KMS-11 (cell line): ENCODE data around the gene ADAMTS8.

ENCODE experiments used
- H2AFZ ChIP-seq: fragments of 200-600 bp; sonication (generic); 2 replicates; pipeline ENCODE4 v1.6.1; 2016; ENCODE audit warnings: antibody characterized with exemption, mixed run types, low read depth
- H3K27ac ChIP-seq: fragments of 200-600 bp; sonication (generic); 2 replicates; pipeline ENCODE4 v1.6.1; 2016; ENCODE audit warnings: mild to moderate bottlenecking, mixed run types
- H3K27me3 ChIP-seq: fragments of 200-600 bp; sonication (generic); 2 replicates; pipeline ENCODE4 v1.6.1; 2017; ENCODE audit warnings: mild to moderate bottlenecking, low read depth, mixed run types, moderate library complexity; ENCODE audit not compliant: insufficient read depth
- H3K36me3 ChIP-seq: fragments of 200-600 bp; sonication (generic); 2 replicates; pipeline ENCODE4 v1.6.1; 2017; ENCODE audit warnings: mild to moderate bottlenecking, mixed run types; ENCODE audit not compliant: insufficient read depth
- H3K4me1 ChIP-seq: fragments of 200-600 bp; sonication (generic); 2 replicates; pipeline ENCODE4 v1.6.1; 2016; ENCODE audit warnings: mild to moderate bottlenecking, low read depth, mixed run types; ENCODE audit not compliant: poor library complexity, severe bottlenecking
- H3K4me2 ChIP-seq: fragments of 200-600 bp; sonication (generic); 2 replicates; pipeline ENCODE4 v1.7.0; 2016; ENCODE audit warnings: mild to moderate bottlenecking, mixed run types
- H3K4me3 ChIP-seq: fragments of 200-600 bp; sonication (generic); IDR thresholded peaks from 2 replicates; pipeline ENCODE4 v1.6.1; 2017; ENCODE audit warnings: low read depth, low read length, mixed read lengths; ENCODE audit not compliant: insufficient read depth
- H3K79me2 ChIP-seq: fragments of 200-600 bp; sonication (generic); 2 replicates; pipeline ENCODE4 v1.6.1; 2016; ENCODE audit warnings: low read depth, mixed run types; ENCODE audit not compliant: insufficient read depth
- H3K9ac ChIP-seq: fragments of 200-600 bp; sonication (generic); 2 replicates; pipeline ENCODE4 v1.6.1; 2016; ENCODE audit warnings: mild to moderate bottlenecking, mixed run types
- H4K20me1 ChIP-seq: fragments of 200-600 bp; sonication (generic); 2 replicates; pipeline ENCODE4 v1.6.1; 2016; ENCODE audit warnings: mild to moderate bottlenecking, mixed run types; ENCODE audit not compliant: insufficient read depth
- TF ChIP-seq, protein P1 (sequence below): fragments of 200-600 bp; sonication (generic); conservative IDR thresholded peaks from 2 replicates; pipeline ENCODE4 v1.6.1; 2017; ENCODE audit warnings: low read depth, mild to moderate bottlenecking, antibody characterized with exemption, low read length, moderate library complexity, mixed read lengths

ADAMTS8 gene

DNA sequence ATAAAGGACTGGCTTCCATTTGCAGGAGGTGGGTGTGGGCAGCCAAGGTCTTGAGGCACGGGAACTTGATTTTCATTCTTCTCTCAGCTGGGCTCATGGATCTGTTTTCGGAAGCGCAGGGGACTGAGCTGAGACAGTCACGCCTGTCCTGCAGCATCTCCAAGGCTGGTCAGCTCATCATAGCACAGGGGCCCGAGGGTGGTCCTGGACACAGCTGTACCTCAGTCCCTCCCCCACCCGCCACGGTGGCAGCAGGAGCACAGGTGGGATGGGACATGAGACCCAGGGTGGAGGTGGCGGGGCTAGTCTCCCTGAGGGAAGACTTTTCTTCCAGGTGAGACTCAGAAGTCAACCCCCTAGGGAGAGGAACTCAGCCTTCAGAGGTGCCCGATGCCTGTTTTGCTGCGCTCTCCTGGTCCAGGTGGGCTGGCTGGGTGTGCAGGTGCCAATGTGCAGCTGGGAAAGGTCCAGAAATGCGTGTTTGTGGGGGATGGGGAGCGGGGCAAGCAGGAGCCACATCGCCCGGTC lies 3.7 kb downstream of the ADAMTS8 start:
- TF ChIP-seq, protein P1, sequence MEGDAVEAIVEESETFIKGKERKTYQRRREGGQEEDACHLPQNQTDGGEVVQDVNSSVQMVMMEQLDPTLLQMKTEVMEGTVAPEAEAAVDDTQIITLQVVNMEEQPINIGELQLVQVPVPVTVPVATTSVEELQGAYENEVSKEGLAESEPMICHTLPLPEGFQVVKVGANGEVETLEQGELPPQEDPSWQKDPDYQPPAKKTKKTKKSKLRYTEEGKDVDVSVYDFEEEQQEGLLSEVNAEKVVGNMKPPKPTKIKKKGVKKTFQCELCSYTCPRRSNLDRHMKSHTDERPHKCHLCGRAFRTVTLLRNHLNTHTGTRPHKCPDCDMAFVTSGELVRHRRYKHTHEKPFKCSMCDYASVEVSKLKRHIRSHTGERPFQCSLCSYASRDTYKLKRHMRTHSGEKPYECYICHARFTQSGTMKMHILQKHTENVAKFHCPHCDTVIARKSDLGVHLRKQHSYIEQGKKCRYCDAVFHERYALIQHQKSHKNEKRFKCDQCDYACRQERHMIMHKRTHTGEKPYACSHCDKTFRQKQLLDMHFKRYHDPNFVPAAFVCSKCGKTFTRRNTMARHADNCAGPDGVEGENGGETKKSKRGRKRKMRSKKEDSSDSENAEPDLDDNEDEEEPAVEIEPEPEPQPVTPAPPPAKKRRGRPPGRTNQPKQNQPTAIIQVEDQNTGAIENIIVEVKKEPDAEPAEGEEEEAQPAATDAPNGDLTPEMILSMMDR = no peak
- Histone ChIP-seq H3K4me1 (no peaks in the 10 kb centered on the region), H4K20me1 (no peaks in the 10 kb centered on the region), H3K27me3 (peaks cover 6% of the 10 kb centered on the region; the same call in 1 of the 2 replicates), H3K9ac (no peak overlapping the region), H3K4me3 (no peak overlapping the region), H3K79me2 (no peaks in the 10 kb centered on the region), H2AFZ (no peak overlapping the region), H3K36me3 (no peaks in the 10 kb centered on the region), H3K27ac (no peak overlapping the region), H3K4me2 (no peak overlapping the region)

DNA sequence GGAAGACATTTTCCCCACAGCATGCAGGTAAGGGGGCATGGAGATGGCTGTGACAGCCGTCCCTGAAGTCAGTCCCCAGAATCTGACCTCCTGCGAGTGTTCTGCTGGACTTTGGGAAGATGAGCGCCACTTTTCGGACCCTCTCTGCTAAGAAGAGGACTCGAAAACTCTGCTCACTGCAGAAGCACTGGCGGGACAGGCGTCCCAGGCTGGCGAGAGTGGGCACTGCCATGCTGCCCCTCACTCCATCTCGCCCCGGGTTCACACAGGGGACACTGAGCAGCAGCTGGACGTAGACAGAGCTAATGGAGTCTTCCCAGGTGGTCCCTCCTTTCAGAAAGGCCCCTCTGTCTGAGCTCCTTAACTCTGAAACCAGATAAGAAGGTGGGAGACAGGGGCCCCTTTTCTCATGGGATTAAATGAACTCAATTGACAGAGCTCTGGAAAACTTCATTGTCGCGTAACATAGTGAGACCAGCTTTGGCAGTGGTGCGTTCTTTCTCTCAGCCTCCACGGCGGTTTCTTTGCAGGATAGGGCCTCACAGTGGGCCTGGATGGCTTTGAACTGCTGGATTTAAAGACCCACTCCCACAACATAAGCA lies 4.8 kb downstream of the ADAMTS8 start:
- Histone ChIP-seq H3K36me3 (no peaks in the 10 kb centered on the region), H3K4me3 (no peak overlapping the region), H3K79me2 (no peaks in the 10 kb centered on the region), H3K9ac (no peak overlapping the region), H3K4me2 (no peak overlapping the region), H3K27me3 (peaks cover 2% of the 10 kb centered on the region; the same call in 1 of the 2 replicates), H4K20me1 (no peaks in the 10 kb centered on the region), H3K4me1 (no peaks in the 10 kb centered on the region), H3K27ac (no peak overlapping the region), H2AFZ (no peak overlapping the region)
- TF ChIP-seq, protein P1 = no peak

DNA sequence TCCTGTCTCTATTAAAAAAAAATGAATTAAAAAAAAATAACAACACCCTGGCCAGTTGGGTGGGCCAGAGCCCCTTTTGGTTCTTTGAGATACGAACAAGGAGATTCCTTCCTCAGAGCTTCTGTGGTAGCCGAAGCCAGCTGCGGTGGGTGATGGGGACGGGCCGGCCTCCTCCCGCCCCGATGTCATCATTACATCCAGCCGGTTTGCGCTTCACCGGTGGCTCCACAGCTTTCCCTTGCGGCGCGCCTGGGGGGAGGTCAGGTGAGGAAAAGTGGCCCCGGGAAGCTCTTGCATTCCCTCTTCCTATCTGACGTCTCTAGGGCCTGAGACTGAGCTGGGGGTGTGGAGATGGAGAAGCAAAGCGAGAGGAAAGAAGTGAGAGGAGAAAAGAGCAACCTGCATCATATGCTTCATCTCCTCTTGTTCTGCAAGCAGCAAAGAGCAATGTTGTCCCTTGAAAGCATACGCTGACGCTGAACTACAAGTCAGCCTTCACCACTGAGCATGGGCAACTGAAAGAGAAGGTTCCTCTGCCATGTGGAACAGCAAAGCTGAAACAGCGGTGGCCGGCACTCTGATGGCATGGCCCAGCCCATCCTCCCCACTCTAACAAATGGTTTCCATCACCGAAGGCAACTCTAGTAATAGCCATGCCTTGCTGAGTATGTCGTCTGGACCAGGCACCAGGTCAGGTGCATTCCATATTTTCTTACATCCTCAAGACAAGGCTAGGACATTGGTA lies 6.0 kb downstream of the ADAMTS8 start:
- Histone ChIP-seq H4K20me1 (no peaks in the 10 kb centered on the region), H3K4me3 (no peak overlapping the region), H3K9ac (no peak overlapping the region), H3K27me3 (no peaks in the 10 kb centered on the region), H3K36me3 (no peaks in the 10 kb centered on the region), H3K4me1 (no peaks in the 10 kb centered on the region), H3K79me2 (no peaks in the 10 kb centered on the region), H3K27ac (no peak overlapping the region), H2AFZ (no peak overlapping the region), H3K4me2 (no peak overlapping the region)
- TF ChIP-seq, protein P1 = no peak

DNA sequence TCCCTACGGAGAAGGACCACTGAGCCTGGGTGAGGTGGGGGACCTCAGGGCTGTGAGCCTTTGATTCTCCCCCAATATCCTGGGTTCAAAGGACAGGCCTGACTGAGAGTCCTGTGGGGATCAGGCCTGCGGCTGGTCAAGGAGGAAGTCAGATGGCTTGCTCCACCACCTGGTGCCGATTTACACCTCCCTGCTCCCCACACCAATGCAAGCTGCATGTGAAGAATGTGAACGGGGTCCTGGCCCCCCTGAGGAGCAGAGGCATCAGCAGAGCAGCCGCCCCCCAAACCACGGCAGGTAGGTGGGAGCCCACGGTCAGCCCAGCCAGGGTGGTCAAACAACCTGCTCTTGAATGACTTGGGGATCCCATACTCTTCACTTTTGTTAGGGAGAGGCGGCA lies 6.7 kb downstream of the ADAMTS8 start:
- Histone ChIP-seq H3K4me3 (no peak overlapping the region), H3K79me2 (no peaks in the 10 kb centered on the region), H3K27me3 (no peaks in the 10 kb centered on the region), H3K36me3 (no peaks in the 10 kb centered on the region), H2AFZ (no peak overlapping the region), H3K4me1 (no peaks in the 10 kb centered on the region), H3K27ac (no peak overlapping the region), H4K20me1 (no peaks in the 10 kb centered on the region), H3K4me2 (no peak overlapping the region), H3K9ac (no peak overlapping the region)
- TF ChIP-seq, protein P1 = no peak
